Measurements from ENCODE around the gene TNP1.

Gene TNP1

DNA sequence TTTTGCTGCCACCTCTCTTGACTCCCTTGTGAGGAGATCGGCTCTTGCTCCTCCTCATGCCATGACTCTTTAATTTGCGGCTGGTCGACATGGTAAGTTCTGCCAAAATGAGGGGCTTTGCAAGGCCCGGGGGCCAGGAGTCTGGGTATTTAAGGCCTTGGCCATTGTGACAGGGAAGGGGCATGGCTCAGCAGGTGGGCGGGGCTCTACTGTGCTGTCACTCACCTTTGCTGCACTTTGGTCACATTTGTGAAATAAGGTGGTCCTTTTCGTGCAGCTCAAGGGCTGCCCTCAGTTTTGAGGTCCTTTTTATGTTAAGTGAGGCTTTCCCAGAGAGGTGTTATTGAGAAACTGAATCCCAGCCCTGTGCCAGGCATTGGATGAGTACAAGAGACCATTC lies at the start of gene TNP1:
TSS of gene TNP1 (minus strand) at position 121 of the 400 bp plus-strand sequence. CDS start at position 91, 30 bp downstream.
- DNase-seq: no peak

GRCh38 chr2:216908300-216908699 lies 48.4 kb upstream of the TNP1 start:
- no peak for DNase-seq

DNA sequence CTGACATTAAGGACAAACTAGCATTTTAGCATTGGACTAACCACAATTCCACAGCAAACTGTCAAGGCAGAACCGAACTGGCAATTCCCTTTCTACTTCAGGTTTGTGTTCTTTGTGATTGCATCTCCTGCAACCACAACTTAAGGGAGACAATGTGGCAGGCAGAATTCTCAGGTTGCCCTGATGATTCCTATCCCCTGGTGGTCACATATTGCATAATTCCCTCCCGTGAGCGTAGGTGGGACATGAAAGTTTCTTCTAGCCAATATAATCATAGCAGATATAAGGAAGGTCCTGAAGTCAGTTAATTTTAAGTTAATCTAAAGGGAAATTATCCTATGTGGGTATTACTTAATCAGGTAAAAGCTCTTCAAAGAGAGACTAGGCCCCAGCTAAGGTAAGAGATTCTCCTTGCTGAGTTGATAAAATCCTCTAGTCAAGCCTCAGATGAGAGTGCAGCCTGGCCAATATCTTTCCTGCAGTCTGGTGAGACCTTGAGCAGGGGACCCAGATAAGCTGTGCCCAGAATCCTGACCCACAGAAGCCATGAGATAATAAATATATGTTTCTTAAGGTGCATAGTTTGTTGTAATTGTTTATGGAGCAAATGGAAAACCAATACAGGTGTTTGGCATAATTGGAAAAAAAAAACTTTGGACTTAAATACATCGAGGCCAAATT lies 45.9 kb upstream of the TNP1 start:
- no peak for DNase-seq

- DNase-seq: peak; percentile 3
Observed at GRCh38 chr2:216904974-216905373, 45.1 kb upstream of the TNP1 start.

DNA sequence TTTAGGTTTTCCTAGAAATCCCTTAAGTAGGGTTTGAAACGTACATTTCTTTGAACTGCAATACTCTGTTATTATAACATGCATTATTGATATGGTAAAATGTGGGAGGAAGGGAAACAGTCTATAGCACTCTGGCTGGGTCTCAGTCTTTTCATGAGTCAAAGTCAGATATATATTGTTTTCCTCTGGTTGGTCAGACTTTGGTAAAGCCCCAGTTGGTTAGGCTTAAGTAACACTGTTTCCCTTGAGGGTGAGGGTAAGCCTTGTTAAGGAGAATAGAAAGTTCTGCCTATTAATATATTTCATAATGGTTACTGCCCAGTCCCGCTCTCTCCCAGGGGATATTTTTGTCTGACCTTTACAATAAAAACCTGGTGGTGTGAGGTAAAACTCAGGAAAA lies 44.7 kb upstream of the TNP1 start:
- DNase-seq: no peak

- DNase-seq: no peak
Observed at GRCh38 chr2:216903470-216903869, 43.6 kb upstream of the TNP1 start.

- no peak for DNase-seq
Observed at GRCh38 chr2:216901273-216901672, 41.4 kb upstream of the TNP1 start.

DNA sequence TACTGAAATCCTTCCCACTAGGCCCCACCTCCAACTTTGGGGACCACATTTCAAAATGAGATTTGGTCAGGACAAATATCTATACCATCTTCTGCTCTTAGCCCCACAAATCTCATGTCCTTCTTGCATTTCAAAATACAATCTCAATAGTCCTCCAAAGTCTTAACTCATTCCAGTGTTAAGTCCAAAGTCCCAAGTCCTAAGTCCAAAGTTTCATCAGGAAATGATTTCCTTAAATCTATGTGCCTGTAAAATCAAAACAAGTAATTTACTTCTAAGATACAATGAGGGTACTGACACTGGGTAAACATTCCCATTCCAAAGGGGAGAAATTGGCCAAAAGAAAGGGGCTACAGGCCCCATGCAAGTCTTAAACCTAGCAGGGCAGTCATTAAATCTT lies 40.5 kb upstream of the TNP1 start:
- DNase-seq: no peak

- DNase-seq: no peak
Observed at GRCh38 chr2:216897561-216898203, 37.8 kb upstream of the TNP1 start.

GRCh38 chr2:216890138-216890537 lies 30.3 kb upstream of the TNP1 start:
- no peak for DNase-seq

DNA sequence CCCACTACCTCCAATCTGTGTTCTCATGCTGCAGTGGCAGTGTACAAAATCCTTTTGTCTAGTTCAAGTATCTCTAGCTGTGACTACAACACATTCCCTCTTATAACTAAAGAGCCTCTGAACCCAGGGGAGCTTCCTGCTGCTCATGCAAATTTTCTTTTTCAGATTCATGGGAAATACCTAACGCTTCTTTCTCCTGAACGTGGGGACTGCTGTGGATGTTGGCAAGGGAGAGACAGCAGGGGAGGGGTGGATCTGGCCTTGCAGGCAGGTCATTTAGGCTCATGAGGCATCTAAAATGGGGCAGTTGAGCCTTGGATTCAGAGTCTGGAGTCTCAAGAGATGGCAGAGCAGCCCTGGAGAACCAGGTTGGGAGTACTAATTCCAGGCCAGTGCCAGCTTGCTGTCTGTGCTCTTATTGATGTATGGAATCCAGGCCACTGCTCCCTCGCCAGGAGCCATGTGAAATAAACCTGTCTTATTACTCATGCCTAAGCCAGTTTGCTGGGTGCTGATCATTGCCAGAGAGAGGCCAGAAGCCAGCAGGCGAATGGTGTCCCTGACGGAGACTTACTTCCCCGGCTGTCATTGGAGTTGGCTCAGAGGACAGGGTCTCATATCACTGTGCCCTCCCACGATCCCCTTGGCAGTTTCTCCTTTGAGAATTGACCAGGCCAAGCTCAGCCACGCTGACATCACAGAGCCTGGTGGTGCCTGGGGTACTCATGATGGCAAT lies 29.2 kb upstream of the TNP1 start:
- DNase-seq: peak; percentile 26

DNA sequence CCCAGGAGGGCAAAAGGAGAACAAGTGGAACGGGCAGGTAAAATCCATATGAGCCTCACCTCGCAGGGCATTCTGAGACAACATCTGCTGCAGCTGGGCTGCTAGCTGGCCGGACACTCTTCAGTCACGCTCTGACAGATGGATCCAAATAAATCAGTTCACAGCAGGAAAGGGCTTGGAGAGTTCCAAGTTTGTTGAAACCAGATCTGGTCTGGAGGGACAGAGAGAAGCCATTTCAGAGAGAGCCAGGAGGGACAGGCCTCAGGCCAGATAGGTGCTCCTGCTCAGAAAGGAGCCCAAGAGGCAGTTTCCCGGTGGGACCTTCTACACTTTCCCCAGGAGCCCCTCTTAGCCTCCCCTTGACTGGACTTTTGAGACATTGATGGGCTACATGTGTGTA lies 28.2 kb upstream of the TNP1 start:
- no peak for DNase-seq

- no peak for DNase-seq
Observed at GRCh38 chr2:216887138-216887537, 27.3 kb upstream of the TNP1 start.

DNA sequence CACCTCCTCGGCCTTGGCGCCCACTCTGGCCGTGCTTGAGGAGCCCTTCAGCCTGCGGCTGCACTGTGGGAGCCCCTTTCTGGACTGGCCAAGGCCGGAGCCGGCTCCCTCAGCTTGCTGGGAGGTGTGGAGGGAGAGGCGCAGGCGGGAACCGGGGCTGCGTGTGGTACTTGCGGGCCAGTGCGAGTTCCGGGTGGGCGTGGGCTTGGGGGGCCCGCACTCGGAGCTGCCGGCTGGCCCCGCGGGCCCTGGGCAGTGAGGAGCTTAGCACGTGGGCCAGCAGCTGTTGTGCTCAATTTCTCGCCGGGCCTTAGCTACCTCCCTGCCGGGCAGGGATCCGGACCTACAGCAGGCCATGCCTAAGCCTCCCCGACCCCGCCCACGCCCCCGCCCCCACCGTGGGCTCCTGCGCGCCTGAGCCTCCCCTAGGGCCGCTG lies 25.3 kb upstream of the TNP1 start:
- DNase-seq: no peak

DNA sequence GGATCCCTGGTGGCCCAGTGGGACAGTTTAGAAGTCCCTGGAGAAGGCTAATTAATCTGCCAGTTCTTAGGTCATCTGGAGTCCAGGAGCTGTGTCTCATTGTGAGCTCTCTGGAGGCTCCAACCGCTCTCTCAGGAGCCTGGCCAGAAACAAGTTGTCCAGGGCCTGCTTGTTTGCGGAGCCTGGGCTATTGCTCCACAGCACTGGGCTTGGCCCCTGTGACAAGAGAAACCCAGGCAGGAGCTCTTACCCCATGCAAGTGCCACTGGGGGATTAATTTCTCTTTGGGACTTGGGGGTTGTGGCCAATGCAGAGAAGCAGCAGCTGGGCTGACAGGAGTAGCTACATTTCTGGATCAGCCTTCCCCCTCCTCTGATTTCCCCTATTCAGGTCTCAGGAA lies 24.5 kb upstream of the TNP1 start:
- no peak for DNase-seq

DNA sequence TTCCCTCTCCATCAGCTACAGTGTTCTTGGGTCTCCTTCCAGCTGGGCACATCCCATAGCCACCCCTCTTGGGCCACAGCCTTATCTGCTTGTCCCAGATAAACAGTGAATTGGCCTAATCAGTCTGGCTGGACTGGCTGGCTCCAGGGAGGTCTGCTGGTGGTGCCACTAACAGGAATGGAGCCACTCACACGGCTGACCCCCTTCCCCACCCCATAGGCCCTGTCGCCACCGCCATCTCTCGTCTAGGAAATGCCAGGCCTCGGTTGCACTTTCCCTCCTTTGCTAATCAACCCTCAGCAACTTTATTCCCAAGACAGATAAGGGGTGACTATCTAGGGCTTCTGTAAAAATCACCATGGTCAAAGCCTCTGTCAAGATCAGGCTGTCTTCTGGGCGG lies 23.0 kb upstream of the TNP1 start:
- no peak for DNase-seq

- DNase-seq: no peak
Observed at GRCh38 chr2:216881411-216881810, 21.5 kb upstream of the TNP1 start.

- DNase-seq: no peak
Observed at GRCh38 chr2:216880509-216881184, 20.8 kb upstream of the TNP1 start.

DNA sequence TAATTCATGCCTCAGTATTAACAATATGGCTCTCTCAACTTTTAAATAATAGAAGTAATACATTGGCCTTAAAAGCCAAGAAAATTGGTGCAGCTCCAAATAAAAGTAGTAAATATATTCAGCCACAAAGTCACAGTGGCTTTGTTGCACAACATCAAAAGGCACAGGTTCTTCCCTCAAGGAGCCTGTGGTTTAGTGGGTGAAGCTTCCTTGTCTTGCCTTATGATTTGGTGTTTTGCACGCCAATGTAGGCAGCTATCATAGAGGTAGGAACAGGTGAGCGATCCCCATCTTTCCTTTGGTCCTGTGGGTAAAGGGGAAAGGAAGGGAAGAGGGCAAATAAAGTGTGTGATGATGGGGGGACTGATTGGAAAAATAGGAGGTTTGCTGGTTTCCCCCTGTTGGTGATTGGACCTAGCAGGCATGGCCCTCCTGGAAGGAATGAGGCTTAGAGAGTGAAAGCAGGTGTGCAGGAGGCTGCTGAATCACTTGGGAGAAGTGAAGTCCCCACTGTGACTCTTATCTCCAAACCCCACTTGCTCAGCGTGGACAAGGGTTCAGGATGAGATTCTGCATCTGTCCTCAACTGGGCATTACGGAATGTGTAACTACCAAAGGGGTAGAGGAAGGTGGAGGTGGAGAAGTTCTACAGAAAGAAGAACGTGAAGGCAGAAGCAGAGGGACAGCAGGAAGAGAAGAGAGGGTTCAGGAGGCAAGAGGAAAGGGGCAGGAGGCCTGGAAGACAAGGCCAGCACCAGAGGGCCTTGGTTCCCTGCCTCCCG lies 20.1 kb upstream of the TNP1 start:
- DNase-seq: no peak

- no peak for DNase-seq
Observed at GRCh38 chr2:216878072-216878471, 18.2 kb upstream of the TNP1 start.

DNA sequence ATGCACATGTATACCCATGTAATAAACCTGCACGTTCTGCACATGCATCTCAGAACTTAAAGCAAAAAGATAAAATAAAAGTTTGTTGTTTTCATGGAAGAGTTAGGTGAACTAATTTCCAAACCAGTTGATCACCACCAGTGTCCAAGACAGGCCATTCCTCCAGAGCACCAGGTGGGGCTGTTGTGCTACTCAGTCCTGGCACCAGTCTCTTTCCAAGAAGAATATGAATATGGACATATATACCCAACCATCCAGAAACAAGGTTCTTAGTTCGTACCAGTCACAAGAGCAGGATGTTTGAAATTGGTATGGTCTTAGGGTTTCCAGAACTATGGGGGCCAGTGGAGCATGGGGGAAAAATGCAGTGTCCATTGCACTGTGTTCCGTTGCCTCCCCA lies 17.2 kb upstream of the TNP1 start:
- no peak for DNase-seq

DNA sequence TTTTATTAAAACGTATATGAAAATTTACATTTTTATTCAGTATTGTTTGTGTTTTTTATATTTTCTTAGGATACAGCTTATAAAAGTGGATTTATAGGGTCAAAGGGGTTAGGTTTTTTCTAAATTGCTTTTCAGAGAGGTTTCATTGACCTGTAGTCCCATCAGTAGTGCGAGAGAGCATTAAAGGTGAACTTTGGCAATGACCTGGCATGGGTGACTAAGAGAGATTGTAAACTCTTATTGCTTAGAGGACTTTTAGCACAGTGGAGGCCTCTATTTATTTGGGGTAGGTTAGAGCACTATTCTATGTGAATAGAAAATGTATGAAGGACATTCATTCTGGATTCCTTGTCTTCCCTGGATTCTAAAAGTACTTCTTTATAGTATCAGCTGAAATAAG lies 16.0 kb upstream of the TNP1 start:
- DNase-seq: no peak

DNA sequence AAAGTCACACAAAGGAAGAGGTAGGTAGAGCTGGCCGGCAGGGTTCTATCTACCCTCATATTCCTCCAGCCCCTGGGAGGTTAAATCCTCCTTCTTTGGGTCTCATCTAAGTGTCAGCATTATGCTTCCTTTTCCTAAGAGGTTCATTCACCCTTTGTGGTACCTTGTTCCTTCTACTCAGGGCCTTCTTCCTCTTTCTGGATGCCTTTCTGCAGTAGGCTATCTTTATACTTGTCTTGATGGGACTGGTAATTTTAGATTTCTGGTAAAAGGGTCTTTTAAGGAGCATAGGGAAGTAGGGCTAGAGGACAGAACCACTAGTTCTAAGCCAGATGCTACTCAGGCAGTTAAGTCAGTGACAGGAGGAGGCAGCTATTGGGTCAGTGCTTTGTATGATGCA lies 13.7 kb upstream of the TNP1 start:
- no peak for DNase-seq
